HCT116 (cell line): ENCODE measurements around the gene AKAP4. TPM values are rescaled to one million over a fixed set of nuclear protein-coding genes. Genes with fewer than 3 reads are reported as not detected.

Experiments
- ATAC-seq: fragments of 200-7000 bp; cut with Tn5 transposase; 2 replicates; pipeline ENCODE4 v1.9.1; 2020; ENCODE audit warnings: mild to moderate bottlenecking, moderate library complexity
- BruUV-seq: library from RNA; stranded (reverse); fragments of 400-500 nt; replicated peaks from 2 replicates; lab custom pipeline; 2021; lab: Mats Ljungman, UMichigan
- CTCF ChIA-PET: fragments of 300-600 bp; sonication (Branson Sonifier 250); formaldehyde crosslinking; loops from one replicate; lab custom pipeline; 2021; ENCODE audit warnings: antibody characterized with exemption; lab: Charles Lee
- POLR2A ChIA-PET: fragments of 300-600, 350-600 bp; sonication (Branson Sonifier 250); formaldehyde crosslinking; loops from one replicate; lab custom pipeline; 2021; ENCODE audit warnings: antibody characterized with exemption; lab: Charles Lee
- RAD21 ChIA-PET, 2 experiments: fragments of 300-600 bp; sonication (Branson Sonifier 250); formaldehyde crosslinking; loops; one replicate each; lab custom pipeline; 2023; ENCODE audit warnings: low total read pairs in 2 of 2; ENCODE audit not compliant: uncharacterized antibody in 2 of 2, unreplicated experiment in 2 of 2, low non-redundant PET in 1 of 2; lab: Charles Lee
- DNase-seq: peaks from one replicate; pipeline ENCODE4 v3.0.0-alpha.2; 2010; ENCODE audit warnings: low read depth, low spot score
- H2AFZ ChIP-seq: fragments of 200-600 bp; shearing (Covaris generic), sonication (generic); 2 replicates; pipeline ENCODE4 v1.6.1; 2017; ENCODE audit warnings: low read depth, mixed run types, mixed read lengths, antibody characterized with exemption, low read length; ENCODE audit not compliant: poor library complexity, severe bottlenecking
- H3K27ac ChIP-seq: 2 replicates; pipeline ENCODE4 v1.5.1; 2012; ENCODE audit warnings: low read depth, low read length
- H3K27me3 ChIP-seq: fragments of 200-600 bp; sonication (generic); 2 replicates; pipeline ENCODE4 v1.6.1; 2016; ENCODE audit warnings: mixed run types, low read length, mixed read lengths; ENCODE audit not compliant: insufficient read depth
- H3K36me3 ChIP-seq, 2 experiments: fragments of 200-500 bp in 1 of 2; fragments of 200-600 bp in 1 of 2; sonication (Bioruptor generic) in 1 of 2; sonication (generic) in 1 of 2; 2 replicates each; pipeline versions ENCODE4 v1.5.1 to v1.6.1; 2014 to 2016; ENCODE audit warnings: low read length in 2 of 2, inconsistent platforms in 1 of 2, mixed read lengths in 1 of 2, mixed run types in 1 of 2; ENCODE audit not compliant: insufficient read depth in 2 of 2, control insufficient read depth in 1 of 2
- H3K4me1 ChIP-seq, 2 experiments: fragments of 200-600 bp in 1 of 2; sonication (generic) in 1 of 2; 2 replicates each; pipeline versions ENCODE4 v1.5.1 to v1.6.1; 2012 to 2017; ENCODE audit warnings: low read length in 2 of 2, inconsistent platforms in 1 of 2, mild to moderate bottlenecking in 1 of 2, mixed read lengths in 1 of 2, mixed run types in 1 of 2, moderate library complexity in 1 of 2; ENCODE audit not compliant: insufficient read depth in 2 of 2, control insufficient read depth in 1 of 2
- H3K4me2 ChIP-seq: fragments of 200-600 bp; sonication (generic); 2 replicates; pipeline ENCODE4 v1.6.1; 2017; ENCODE audit warnings: mixed run types, low read length, mixed read lengths
- H3K4me3 ChIP-seq, 2 experiments: fragments of 200-600 bp in 1 of 2; sonication (generic) in 1 of 2; replicated peaks in 1 of 2; 2 replicates each; pipeline ENCODE4 v1.5.1; 2011 to 2016; ENCODE audit warnings: low read length in 2 of 2, control low read depth in 1 of 2, low read depth in 1 of 2, mild to moderate bottlenecking in 1 of 2, mixed read lengths in 1 of 2, mixed run types in 1 of 2
- H3K79me2 ChIP-seq: fragments of 200-600 bp; sonication (generic); 2 replicates; pipeline ENCODE4 v1.6.1; 2017; ENCODE audit warnings: mild to moderate bottlenecking, mixed run types, low read length, moderate library complexity, mixed read lengths; ENCODE audit not compliant: insufficient read depth
- H3K9ac ChIP-seq: fragments of 200-600 bp; sonication (generic); 2 replicates; pipeline ENCODE4 v1.6.1; 2016; ENCODE audit warnings: low read length, mixed read lengths
- H3K9me2 ChIP-seq: fragments of 200-600 bp; sonication (generic), shearing (Covaris generic); 2 replicates; pipeline ENCODE4 v1.6.1; 2017; ENCODE audit warnings: mixed run types, mild to moderate bottlenecking, moderate library complexity; ENCODE audit not compliant: insufficient read depth
- H3K9me3 ChIP-seq, 2 experiments: fragments of 200-500 bp in 1 of 2; fragments of 200-600 bp in 1 of 2; sonication (Bioruptor generic) in 1 of 2; sonication (generic) in 1 of 2; 2 replicates each; pipeline ENCODE4 v1.6.1; 2014 to 2017; ENCODE audit warnings: low read length in 2 of 2, mixed read lengths in 2 of 2, inconsistent platforms in 1 of 2, low read depth in 1 of 2, mild to moderate bottlenecking in 1 of 2, mixed run types in 1 of 2, moderate library complexity in 1 of 2; ENCODE audit not compliant: control insufficient read depth in 1 of 2, insufficient read depth in 1 of 2
- H4K20me1 ChIP-seq: fragments of 200-600 bp; sonication (generic), shearing (Covaris generic); 2 replicates; pipeline ENCODE4 v1.6.1; 2017; ENCODE audit warnings: mixed run types, mild to moderate bottlenecking, moderate library complexity; ENCODE audit not compliant: insufficient read depth
- CBX3 ChIP-seq: IDR thresholded peaks from 2 replicates; pipeline ENCODE4 v1.6.1; 2012; ENCODE audit warnings: low read depth
- CEBPB ChIP-seq: IDR thresholded peaks from 2 replicates; pipeline ENCODE4 v1.6.1; 2012; ENCODE audit warnings: low read depth
- ELF1 ChIP-seq: IDR thresholded peaks from 2 replicates; pipeline ENCODE4 v1.6.1; 2012; ENCODE audit warnings: low read depth, borderline replicate concordance
- EZH2phosphoT487 ChIP-seq: fragments of 200-600 bp; IDR thresholded peaks from 2 replicates; pipeline ENCODE4 v1.6.1; 2018; ENCODE audit warnings: antibody characterized with exemption, borderline replicate concordance
- JUND ChIP-seq: IDR thresholded peaks from 2 replicates; pipeline ENCODE4 v1.6.1; 2012
- POLR2A ChIP-seq: IDR thresholded peaks from 2 replicates; pipeline ENCODE4 v1.7.0; 2011; ENCODE audit warnings: borderline replicate concordance; ENCODE audit not compliant: insufficient read depth, insufficient read length; ENCODE audit errors: extremely low read depth
- POLR2AphosphoS5 ChIP-seq: IDR thresholded peaks from 2 replicates; pipeline ENCODE4 v1.6.1; 2011; ENCODE audit warnings: mild to moderate bottlenecking, low read depth, low read length, moderate library complexity
- RAD21 ChIP-seq: IDR thresholded peaks from 2 replicates; pipeline ENCODE4 v1.6.1; 2012; ENCODE audit warnings: low read depth, mild to moderate bottlenecking
- SP1 ChIP-seq: IDR thresholded peaks from 2 replicates; pipeline ENCODE4 v1.6.1; 2012; ENCODE audit warnings: low read depth
- SRF ChIP-seq: IDR thresholded peaks from 2 replicates; pipeline ENCODE4 v1.6.1; 2012; ENCODE audit warnings: low read depth
- YY1 ChIP-seq: IDR thresholded peaks from 2 replicates; pipeline ENCODE4 v1.6.1; 2011; ENCODE audit warnings: low read length, low read depth, moderate library complexity, mild to moderate bottlenecking; ENCODE audit not compliant: insufficient replicate concordance; ENCODE audit errors: extremely low read depth
- intact Hi-C: fragments of 100-400 bp; cut with micrococcal nuclease; formaldehyde crosslinking; loops from 2 replicates; pipeline ENCODE4 v1.10.0; 2022
- total RNA-seq: library from RNA; stranded (reverse); gene quantifications from one replicate; pipeline ENCODE4 v1.2.1, GENCODE V29; 2021; ENCODE audit not compliant: unreplicated experiment
- TF ChIP-seq, protein P1 (sequence below): IDR thresholded peaks from 2 replicates; pipeline ENCODE4 v1.6.1; 2012
- TF ChIP-seq, protein P2 (sequence below), 3 experiments: fragments of 200-600 bp in 1 of 3; sonication (generic) in 1 of 3; IDR thresholded peaks in 2 of 3; conservative IDR thresholded peaks in 1 of 3; 2 replicates each; pipeline ENCODE4 v1.5.1; 2012 to 2017; ENCODE audit warnings: low read depth in 2 of 3, low read length in 2 of 3, antibody characterized with exemption in 1 of 3, borderline replicate concordance in 1 of 3, control low read depth in 1 of 3, mild to moderate bottlenecking in 1 of 3, mixed read lengths in 1 of 3, mixed run types in 1 of 3, moderate library complexity in 1 of 3; ENCODE audit not compliant: insufficient read depth in 1 of 3
- TF ChIP-seq, protein P3 (sequence below): IDR thresholded peaks from 2 replicates; pipeline ENCODE4 v1.6.1; 2012

Gene AKAP4
- total RNA-seq, 1 experiment from 2014 or later, result not detected

DNA sequence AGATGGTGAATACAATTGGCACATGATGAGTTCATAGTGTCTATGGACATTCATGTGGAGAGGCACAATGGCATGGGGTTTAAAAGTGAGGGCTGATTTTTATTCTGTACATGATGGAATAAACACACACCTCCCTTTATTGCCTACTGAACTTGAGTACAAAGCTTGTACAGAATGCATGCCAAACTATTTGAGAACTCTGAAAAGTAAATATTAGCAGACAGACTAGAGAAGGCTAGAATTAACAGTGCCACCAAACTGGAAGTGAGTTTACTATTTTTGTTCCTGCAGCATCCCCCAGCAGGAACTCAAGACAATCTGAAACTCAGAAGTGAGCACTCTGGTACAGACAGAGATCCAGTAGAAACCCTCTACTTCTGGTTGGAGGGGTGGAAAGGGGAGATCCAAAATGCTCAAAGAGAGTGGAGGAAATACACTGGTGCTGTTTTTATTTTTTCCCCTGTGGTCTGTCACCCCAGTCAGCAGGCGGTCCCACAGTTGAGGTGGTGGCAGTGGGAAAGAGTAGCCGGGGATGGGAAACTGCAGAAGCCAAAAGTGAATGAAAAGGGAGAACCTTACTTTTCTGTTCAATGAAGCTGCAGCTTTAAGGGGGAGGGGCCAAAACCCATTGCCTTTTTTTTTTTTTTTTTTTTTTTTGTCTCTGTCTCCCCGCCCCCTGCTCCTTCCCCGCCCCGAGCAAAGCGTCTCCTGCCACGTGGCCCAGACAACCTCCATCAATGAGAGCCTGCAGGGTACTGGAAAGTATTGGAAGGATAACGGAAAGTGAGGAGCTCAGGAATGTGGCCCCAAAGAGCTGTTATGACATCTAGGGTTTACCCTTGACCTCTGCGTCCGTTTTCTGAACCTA, 20.5 kb downstream of the AKAP4 start:
- Histone ChIP-seq H3K27me3 (no peaks in the 10 kb centered on the region), H3K36me3 (no peaks in the 10 kb centered on the region), H3K9me3 (no peaks in the 10 kb centered on the region), H3K4me2 (peak overlapping the region; percentile 33; the same call in 1 of the 2 replicates), H3K9ac (no peak overlapping the region), H2AFZ (peak overlapping the region; percentile 74), H3K9me2 (no peaks in the 10 kb centered on the region), H4K20me1 (no peaks in the 10 kb centered on the region), H3K79me2 (no peaks in the 10 kb centered on the region), H3K4me1 (peaks cover 4 to 8% of the 10 kb centered on the region in 2 experiments; a peak in 3 of 4 replicates), H3K27ac (no peak overlapping the region), H3K4me3 (no peak overlapping the region)
- RAD21 ChIA-PET, result no interaction called here
- BruUV-seq, result no TSS peak
- POLR2A ChIA-PET, result no interaction called here
- TF ChIP-seq, protein P1, sequence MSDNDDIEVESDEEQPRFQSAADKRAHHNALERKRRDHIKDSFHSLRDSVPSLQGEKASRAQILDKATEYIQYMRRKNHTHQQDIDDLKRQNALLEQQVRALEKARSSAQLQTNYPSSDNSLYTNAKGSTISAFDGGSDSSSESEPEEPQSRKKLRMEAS, result peak; percentile 51; the same call in 1 of the 2 replicates
- TF ChIP-seq SRF, result no peak
- TF ChIP-seq RAD21, result no peak
- TF ChIP-seq CEBPB, result no peak
- intact Hi-C loops, result no loop called here
- ATAC-seq, result peak; percentile 70
- CTCF ChIA-PET, result interaction anchor here (1.5 kb wide), 1 partner anchor 25 kb away, joined by 4 read pairs; the partner anchor contains the start of gene CCNB3
- no peak for DNase-seq

DNA sequence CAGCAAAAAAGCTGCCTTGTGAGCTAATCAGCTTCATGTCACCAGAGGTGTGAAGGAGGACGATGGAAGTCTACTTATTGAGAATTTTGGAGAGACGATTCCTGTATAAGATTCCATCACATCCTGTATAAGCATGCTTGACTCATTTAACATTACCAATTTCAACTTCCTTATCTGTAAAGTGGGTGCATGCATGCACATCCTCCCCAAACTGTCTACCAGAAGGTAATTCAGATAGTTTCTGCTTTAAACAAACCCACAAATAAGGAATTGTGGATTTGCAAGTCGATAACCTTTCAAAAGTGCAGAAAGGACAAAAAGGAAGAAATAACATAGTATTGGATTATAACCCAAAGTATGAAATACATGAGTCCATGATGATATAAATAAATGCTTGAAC, 31.1 kb downstream of the AKAP4 start:
- Histone ChIP-seq H3K4me2 (no peak overlapping the region), H3K4me1 (no peaks in the 10 kb centered on the region), H2AFZ (no peak overlapping the region), H3K9me3 (no peaks in the 10 kb centered on the region), H3K27ac (no peak overlapping the region), H3K79me2 (no peaks in the 10 kb centered on the region), H3K27me3 (no peaks in the 10 kb centered on the region), H4K20me1 (no peaks in the 10 kb centered on the region), H3K9ac (no peak overlapping the region), H3K36me3 (no peaks in the 10 kb centered on the region), H3K9me2 (no peaks in the 10 kb centered on the region), H3K4me3 (no peak overlapping the region)
- ChIA-PET POLR2A (no interaction called here), CTCF (no interaction called here), RAD21 (no interaction called here)
- no peak for ATAC-seq
- TF ChIP-seq, protein P2, sequence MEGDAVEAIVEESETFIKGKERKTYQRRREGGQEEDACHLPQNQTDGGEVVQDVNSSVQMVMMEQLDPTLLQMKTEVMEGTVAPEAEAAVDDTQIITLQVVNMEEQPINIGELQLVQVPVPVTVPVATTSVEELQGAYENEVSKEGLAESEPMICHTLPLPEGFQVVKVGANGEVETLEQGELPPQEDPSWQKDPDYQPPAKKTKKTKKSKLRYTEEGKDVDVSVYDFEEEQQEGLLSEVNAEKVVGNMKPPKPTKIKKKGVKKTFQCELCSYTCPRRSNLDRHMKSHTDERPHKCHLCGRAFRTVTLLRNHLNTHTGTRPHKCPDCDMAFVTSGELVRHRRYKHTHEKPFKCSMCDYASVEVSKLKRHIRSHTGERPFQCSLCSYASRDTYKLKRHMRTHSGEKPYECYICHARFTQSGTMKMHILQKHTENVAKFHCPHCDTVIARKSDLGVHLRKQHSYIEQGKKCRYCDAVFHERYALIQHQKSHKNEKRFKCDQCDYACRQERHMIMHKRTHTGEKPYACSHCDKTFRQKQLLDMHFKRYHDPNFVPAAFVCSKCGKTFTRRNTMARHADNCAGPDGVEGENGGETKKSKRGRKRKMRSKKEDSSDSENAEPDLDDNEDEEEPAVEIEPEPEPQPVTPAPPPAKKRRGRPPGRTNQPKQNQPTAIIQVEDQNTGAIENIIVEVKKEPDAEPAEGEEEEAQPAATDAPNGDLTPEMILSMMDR (IDR thresholded peaks at IDR 0.05 in 2 of 3, conservative IDR thresholded peaks at IDR 0.05 in 1 of 3; ENCODE audit: borderline replicate concordance in 1 of 3, insufficient read depth in 1 of 3, low read depth in 2 of 3, low read length in 2 of 3), result no peak
- no peak for TF ChIP-seq JUND
- no peak for TF ChIP-seq POLR2AphosphoS5
- no peak for TF ChIP-seq CEBPB
- TF ChIP-seq EZH2phosphoT487, result no peak
- TF ChIP-seq, protein P3, sequence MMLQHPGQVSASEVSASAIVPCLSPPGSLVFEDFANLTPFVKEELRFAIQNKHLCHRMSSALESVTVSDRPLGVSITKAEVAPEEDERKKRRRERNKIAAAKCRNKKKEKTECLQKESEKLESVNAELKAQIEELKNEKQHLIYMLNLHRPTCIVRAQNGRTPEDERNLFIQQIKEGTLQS, result no peak
- TF ChIP-seq SP1, result no peak
- TF ChIP-seq, protein P1, result no peak
- no peak for TF ChIP-seq CBX3
- no peak for TF ChIP-seq ELF1
- TF ChIP-seq YY1, result no peak
- no peak for TF ChIP-seq POLR2A
- intact Hi-C loops, result no loop called here
- no peak for DNase-seq
- BruUV-seq, result no TSS peak
